ENCODE results near the gene ATIC. TPM values are rescaled to one million over a fixed set of nuclear protein-coding genes. Genes with fewer than 3 reads are reported as not detected.

The ATIC gene
- total RNA-seq, 4 donors from 2014 or later, result 29.4 to 42.7 (median 38.6) TPM

DNA sequence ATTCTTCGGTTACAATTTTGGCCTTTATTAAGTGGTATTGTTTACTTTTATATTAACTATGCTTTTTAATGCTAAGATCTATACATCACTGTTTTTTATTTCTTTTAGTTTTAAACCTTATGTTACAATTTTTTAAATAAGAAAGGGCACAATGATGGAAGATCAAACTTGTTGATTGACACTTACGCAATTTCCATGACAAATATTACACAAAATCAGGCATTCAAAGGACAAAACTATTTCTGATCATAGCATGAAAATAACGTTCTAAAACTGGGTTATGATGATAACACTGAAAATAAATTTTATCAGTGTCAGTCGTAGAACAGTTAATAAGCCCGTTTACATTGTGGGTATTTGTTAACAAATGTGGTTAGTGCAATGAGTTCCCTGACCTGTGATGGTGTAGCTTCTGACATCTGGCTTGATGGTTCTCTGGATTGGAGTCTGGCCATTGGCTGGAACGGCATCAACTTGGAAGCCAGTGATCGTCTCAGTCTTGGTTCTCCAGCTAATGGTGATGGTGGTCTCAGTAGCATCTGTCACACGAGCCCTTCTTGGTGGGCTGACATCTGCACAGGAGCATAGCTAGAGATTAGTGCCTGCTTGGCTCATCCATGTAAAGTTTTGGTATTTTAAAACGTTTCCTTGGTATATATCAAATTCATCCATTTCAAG is 64.4 kb downstream of the ATIC start:
- TF ChIP-seq CTCF (IDR thresholded peaks at IDR 0.05), result no peak
- no peak for TF ChIP-seq POLR2A (IDR thresholded peaks at IDR 0.05)
- H3K36me3 ChIP-seq, result peaks cover 0 to 68% (median 0%) of the 10 kb centered on the region in 3 donors
- no peaks in the 10 kb centered on the region for H3K9me3 ChIP-seq
- 76 to 80% methylated on average over 9 of the region's 9 CpGs for WGBS, 2 donors
- H3K27ac ChIP-seq, result no peak overlapping the region
- no peaks in the 10 kb centered on the region for H3K27me3 ChIP-seq
- no peak for DNase-seq
- intact Hi-C loops (cut with DNase I), result no loop called here
- H3K4me1 ChIP-seq, result no peaks in the 10 kb centered on the region
- H3K4me3 ChIP-seq, result no peak overlapping the region

GRCh38 chr2:215377283-215377682 is 65.4 kb downstream of the ATIC start:
- Histone ChIP-seq H3K27ac (no peak overlapping the region), H3K4me3 (no peak overlapping the region), H3K36me3 (peaks cover 0 to 72% (median 0%) of the 10 kb centered on the region in 3 donors), H3K27me3 (no peaks in the 10 kb centered on the region), H3K9me3 (no peaks in the 10 kb centered on the region), H3K4me1 (no peaks in the 10 kb centered on the region)
- intact Hi-C loops (cut with DNase I), result no loop called here
- TF ChIP-seq POLR2A (IDR thresholded peaks at IDR 0.05) (no peak), CTCF (IDR thresholded peaks at IDR 0.05) (no peak)
- no peak for DNase-seq
- WGBS, 2 donors, result 95 to 100% methylated on average over 2 of the region's 2 CpGs

- H3K27ac ChIP-seq, result no peak overlapping the region
- H3K4me1 ChIP-seq, result no peaks in the 10 kb centered on the region
- intact Hi-C loops (cut with DNase I), result no loop called here
- H3K27me3 ChIP-seq, result no peaks in the 10 kb centered on the region
- TF ChIP-seq CTCF (IDR thresholded peaks at IDR 0.05) (no peak), POLR2A (IDR thresholded peaks at IDR 0.05) (no peak)
- peaks cover 0 to 77% (median 0%) of the 10 kb centered on the region in 3 donors for H3K36me3 ChIP-seq
- WGBS, 2 donors, result 86 to 94% methylated on average over 3 of the region's 3 CpGs
- H3K4me3 ChIP-seq, result no peak overlapping the region
- DNase-seq, result no peak
- no peaks in the 10 kb centered on the region for H3K9me3 ChIP-seq
Measured at GRCh38 chr2:215378045-215378444, 66.2 kb downstream of the ATIC start.

DNA sequence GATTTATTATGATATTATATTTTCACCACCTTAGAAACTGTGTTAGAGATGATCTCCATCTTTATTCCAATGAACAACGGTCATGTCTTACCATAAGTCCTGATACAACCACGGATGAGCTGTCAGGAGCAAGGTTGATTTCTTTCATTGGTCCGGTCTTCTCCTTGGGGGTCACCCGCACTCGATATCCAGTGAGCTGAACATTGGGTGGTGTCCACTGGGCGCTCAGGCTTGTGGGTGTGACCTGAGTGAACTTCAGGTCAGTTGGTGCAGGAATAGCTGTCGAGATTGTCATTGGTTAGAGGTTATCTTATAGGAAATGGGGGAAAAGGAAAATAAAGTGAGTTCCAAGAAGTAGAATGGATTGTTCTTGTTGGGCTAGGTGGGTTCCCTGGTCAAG is 67.2 kb downstream of the ATIC start:
- Histone ChIP-seq H3K4me1 (no peaks in the 10 kb centered on the region), H3K9me3 (no peaks in the 10 kb centered on the region), H3K4me3 (no peak overlapping the region), H3K27ac (no peak overlapping the region), H3K36me3 (peaks cover 0 to 82% (median 0%) of the 10 kb centered on the region in 3 donors), H3K27me3 (no peaks in the 10 kb centered on the region)
- DNase-seq, result no peak
- WGBS, 2 donors, result 83 to 93% methylated on average over 7 of the region's 7 CpGs
- intact Hi-C loops (cut with DNase I), result no loop called here
- TF ChIP-seq CTCF (IDR thresholded peaks at IDR 0.05), result no peak
- TF ChIP-seq POLR2A (IDR thresholded peaks at IDR 0.05), result no peak

DNA sequence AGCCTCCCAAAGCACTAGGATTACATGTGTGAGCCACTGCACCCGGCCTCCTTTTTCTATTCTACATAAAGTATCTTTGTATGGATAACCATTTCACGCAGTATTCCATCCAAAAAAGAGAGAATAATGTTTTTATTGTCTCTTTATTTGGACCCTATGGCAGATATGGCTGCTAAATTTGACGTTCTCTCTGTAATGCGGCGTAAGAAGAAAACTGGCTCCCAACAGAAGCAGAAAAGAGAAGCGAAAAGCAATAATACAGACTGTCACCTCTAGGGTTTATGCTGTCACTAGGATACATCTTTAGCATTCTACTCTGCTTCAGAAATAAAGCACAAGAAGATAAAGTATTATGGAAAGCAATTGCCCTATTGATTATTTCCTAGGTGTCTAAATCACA is 68.1 kb downstream of the ATIC start:
- no peaks in the 10 kb centered on the region for H3K27me3 ChIP-seq
- no peaks in the 10 kb centered on the region for H3K9me3 ChIP-seq
- intact Hi-C loops (cut with DNase I), result no loop called here
- 86 to 90% methylated on average over 6 of the region's 6 CpGs for WGBS, 2 donors
- H3K4me3 ChIP-seq, result no peak overlapping the region
- no peak for DNase-seq
- peaks cover 0 to 78% (median 0%) of the 10 kb centered on the region in 3 donors for H3K36me3 ChIP-seq
- no peaks in the 10 kb centered on the region for H3K4me1 ChIP-seq
- H3K27ac ChIP-seq, result no peak overlapping the region
- TF ChIP-seq CTCF (IDR thresholded peaks at IDR 0.05) (no peak), POLR2A (IDR thresholded peaks at IDR 0.05) (no peak)
